Hematopoietic multipotent progenitor cell treated with erythropoietin and hydrocortisone succinate and interleukin-3 and kit ligand, for 4 days (in vitro differentiated cells): Measurements from ENCODE around the gene NEURL1B.
"Not testable (repeated sequence)": the region's sequence is repeated elsewhere in the genome, so short reads cannot be mapped to it uniquely, and the experiment has no call there.

ENCODE experiments used
- DNase-seq: peaks from one replicate; pipeline ENCODE4 v3.0.0-alpha.2; 2015

NEURL1B gene

DNA sequence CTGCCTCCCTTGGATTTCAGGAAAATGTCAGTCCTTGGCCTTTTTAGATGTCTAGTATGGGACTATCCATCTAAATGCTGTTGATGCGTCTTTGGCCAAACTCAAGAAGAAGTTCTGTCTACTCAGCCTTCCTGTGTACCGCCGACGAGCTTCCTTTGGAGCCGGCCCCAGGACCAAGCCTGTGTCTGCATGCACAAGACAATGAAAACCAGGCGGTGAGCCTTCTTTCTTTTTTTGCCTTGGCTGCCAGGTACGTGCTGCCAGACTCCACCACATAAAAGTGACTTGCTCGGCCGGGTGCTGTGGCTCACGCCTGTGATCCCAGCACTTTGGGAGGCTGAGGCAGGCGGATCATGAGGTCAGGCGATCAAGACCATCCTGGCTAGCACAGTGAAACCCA is 6.0 kb upstream of the NEURL1B start:
- no peak for DNase-seq

DNA sequence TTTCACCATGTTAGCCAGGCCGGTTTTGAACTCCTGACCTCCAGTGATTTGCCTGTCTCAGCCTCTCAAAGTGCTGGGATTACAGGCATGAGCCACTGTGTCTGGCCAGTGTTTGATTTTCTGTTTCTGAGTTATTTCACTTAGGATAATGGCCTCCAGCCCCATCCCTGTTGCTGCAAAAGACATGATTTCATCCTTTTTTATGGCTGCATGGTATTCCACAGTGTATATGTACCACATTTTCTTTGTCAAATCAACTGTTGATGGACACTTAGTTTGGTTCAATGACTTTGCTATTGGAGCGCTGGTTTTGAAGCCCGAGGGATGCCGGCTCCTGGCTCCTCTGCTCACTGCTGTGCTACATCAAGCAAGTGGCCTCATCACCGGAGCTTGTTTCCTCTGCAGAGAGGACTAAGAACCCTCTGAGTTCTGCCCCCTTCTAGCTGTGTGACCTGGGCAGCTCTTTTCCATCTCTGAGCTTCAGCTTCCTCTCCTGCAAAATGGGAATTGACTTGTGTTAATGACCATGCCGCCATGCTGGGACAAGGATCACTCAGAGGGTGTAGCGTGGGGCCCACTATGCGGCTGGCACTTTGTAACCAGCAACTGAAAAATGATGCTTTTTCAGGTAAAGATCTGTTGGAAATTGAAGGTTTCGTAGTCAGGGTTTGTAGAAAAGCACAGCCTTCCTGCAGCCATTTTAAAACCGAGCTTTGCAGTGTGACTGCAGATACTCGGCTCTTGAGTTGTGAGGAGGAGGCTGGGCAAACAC is 4.6 kb upstream of the NEURL1B start:
- DNase-seq, result no peak

DNA sequence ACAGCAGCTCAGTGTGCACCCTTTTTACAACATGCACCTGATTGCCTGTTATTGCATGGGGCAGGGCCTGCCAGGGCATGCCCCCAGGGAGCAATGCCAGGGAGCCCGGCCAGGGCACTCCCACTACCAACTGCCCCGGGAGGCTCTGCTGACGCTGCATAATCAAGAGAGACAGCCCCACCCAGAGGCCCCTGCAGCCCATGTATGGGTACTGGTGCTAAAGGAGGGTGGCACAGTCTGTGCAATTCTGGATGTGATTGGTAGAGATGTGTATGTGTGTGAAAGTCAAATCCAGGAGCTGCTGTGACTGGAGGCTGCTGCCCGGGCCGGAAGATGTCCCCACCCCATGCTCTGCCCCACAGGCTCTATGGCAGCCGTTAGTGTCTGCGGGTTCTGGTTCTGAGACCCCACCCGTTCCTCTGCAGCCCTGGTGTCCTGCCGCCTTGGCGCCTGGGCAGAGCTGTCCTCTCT is 3.9 kb upstream of the NEURL1B start:
- DNase-seq, result peak; percentile 84

DNA sequence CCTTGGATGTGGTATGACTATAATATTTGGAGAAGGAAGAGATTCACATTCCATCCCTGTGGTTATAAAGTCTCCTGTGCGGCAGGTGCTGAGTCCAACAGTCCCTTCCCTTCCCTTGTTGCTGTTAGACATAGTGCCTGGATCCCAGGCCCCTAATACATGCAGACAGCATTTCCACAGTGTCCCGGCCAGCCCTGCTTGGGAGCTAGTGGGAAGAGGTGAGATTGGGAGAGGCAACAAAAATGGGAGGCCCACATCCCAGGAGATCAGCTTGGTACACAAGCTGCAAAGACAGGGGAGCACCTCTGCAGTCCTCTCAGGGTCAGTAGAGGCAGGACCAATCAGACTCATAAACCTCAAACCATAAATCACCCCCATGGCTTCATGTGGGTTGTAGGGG is 3.3 kb upstream of the NEURL1B start:
- DNase-seq, result no peak

DNA sequence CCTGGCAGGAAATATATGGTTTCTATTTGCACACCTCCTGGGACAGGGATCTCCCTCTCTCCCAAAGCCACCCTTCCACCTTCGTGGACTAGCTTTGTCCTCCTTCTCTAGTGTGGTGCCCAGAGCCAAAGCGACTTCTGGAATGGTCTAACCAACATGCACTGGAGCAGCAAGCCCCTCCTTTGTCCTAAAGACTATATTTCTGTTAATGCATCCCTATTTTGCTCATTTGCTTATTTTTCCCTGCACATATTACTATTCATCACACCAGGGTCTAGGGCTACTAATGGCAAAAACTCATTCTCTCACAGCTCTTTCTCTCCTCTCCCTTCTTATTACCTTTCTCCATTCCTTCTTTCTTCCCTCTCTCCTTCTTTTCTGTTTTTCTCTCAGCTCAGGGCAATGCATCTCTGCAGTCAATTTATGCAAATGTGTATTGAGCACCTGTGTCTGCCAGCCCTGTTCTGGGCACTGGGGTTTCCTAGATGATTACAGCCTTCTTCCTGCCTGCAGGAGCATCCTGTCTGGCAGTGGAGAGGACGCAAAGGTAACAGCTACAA is 2.8 kb upstream of the NEURL1B start:
- no peak for DNase-seq

DNA sequence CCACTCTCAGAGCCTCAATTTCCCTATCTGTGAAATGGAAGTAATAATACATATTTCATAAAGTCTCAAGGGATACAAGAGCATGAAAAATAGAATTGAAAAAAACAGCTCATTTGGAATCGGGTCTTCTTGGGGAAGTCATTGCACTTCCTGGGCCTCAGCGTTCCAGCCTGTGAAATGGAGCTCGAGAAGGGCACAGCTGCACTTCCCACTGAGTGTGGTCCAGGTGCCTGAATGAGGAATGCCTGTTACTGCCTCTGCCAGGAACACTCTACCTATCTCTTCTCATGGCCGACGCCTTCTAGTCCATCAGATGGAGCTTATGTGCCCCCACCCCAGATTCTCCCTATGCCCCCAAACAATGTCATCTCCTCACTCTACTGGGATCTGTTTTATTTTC is 924 bp upstream of the NEURL1B start:
- no peak for DNase-seq

DNA sequence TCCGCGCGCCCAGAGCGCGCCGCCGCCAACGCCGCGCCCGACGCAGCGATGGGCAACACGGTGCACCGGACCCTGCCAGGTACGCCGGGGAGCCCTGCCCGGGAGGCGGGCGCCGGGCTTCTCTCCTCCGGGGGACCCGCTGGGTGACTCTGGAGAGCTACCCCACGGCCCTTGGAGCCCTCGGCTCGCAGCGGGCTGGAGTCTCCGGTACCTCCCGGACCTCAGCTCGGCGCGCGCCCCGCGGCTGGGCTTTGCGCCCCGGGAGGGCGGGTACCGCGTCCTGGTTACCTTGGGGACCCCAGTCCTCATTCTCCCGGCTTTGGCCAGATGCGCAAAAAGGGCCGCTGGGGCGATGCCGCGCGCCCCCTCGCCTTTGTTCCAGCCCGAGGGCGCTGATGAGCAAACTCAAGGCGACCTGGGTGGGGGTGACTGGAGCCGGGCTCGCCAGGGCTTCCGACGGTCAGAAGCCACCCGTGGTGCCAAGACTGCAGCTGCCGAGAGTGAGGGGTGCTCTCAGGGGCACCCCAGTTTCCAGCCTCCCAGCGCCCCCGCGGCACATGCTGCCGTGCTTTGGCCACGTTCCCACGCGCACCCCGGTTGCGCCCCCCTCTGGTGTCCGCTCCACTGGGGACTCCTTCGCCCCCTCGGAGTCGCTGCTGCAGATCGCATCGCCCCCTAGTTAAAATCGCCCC is 442 bp downstream of the NEURL1B start:
- DNase-seq, result peak; percentile 57

DNA sequence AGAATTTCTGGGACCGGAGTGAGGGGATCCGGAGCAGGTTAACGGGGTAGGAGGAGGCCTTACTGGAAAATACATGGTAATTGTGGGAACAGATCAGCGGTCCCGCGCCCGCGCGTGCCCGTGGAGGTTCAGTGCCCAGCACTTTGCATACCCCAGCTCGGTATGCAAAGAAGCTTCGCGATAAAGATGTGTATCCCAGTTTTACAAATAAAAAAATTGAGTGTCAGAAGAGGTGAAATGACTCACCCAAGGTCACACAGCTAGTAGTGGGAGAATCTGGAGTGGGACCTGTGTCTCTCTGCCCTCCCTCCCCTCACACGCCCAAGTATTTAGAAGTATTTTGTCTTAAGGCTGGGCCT is 967 bp downstream of the NEURL1B start:
- DNase-seq, result no peak

DNA sequence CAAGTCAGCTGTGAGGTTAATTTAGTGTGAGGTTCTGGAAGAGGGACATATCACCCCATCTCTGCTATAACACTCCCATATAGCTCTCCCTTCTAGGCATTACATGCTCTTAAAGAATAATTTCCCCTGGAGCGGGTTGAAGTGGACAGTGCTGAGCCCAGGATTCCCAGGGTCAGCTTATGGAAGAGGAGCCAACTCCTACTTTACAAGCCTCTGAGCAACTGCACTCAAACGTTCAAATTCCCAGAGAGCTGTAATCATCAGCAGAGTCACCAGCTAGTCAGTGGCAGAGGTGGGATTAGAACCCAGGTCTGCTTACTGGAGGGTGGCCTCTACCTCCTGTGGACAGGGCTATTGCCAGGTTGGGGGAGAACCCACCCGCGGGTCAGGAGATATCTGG is 1.4 kb downstream of the NEURL1B start:
- DNase-seq, result no peak

DNA sequence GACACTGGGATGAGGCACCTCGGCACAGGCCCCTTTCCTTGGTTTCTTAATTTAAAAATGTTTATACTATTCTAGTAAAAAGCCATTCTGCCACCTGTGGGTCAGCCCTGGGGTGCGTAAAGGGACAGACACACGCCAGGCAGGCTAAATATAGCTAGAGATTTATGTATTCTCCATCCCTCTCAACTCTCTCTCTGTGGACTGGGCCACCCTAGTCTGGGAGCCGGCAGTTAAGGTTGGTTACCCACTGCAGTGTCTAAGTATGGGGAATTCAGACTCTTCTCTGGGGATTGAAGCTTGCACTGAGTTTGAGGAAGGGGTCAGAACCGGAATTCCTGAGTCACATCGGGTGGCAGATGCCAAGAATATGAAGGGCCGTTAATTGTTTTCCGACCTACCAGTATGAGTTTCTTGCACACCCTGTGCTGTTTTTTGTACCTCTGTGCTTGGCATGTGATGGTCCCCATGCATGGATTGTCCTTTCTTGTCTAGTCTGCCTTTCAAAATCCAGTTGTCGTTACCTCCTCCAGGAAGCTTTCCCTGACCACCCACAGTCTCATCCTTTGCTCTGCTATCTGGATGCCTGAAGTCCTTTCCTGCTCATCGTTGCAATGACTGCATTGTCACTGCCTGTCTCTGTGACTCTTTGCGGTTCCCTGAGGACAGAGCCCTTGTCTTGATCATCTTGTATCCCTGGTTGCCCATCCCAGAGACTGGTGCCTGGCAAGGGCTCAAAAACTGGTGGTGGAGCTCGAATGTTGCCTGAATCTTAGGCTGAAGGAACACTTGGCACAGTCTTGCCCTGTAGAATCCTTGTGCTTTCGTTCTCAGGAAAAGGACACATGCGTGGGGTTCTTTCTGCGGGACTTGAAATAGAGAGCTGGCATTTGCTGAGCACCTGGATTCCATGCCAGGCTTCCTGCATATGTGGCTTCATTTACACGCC is 2.1 kb downstream of the NEURL1B start:
- DNase-seq, result peak; percentile 35

DNA sequence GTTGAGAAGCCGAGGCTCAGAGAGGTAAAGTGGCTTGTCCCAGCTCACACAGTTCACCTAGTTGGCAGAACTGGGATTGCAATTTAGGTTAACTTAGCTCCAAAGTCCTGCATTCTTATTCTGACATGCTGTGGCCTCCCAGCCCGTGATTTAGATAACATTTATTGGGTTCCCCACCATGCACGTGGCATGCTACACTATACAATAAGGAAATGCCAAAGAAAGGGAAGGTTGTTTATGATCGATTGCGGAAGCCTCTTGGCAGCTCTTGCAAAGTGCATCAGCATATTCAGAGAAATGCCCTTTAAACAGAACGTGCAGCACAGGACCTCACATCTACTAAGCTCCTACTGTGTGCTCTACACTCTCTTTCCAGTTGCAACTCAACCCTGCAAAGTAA is 3.2 kb downstream of the NEURL1B start:
- peak; percentile 25 for DNase-seq

DNA sequence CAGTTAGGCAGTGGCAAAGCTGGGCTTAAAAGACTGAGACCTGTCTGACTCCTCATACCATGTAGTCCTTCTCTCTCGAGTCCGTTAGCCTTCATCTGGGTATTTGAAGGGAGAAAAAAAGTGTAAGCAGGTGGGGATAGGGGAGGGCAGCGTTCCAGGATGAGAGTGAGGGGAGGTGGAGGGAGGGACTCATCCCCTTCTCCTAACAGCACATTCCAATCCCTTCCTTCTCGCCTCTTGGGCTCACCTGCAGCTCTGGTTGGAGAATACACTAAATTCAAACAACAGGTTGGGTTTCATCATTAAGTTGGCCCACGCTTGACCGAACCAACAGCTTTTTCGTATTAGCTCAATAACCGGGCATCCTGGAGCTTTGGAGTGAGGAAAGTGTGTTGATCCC is 3.6 kb downstream of the NEURL1B start:
- no peak for DNase-seq

DNA sequence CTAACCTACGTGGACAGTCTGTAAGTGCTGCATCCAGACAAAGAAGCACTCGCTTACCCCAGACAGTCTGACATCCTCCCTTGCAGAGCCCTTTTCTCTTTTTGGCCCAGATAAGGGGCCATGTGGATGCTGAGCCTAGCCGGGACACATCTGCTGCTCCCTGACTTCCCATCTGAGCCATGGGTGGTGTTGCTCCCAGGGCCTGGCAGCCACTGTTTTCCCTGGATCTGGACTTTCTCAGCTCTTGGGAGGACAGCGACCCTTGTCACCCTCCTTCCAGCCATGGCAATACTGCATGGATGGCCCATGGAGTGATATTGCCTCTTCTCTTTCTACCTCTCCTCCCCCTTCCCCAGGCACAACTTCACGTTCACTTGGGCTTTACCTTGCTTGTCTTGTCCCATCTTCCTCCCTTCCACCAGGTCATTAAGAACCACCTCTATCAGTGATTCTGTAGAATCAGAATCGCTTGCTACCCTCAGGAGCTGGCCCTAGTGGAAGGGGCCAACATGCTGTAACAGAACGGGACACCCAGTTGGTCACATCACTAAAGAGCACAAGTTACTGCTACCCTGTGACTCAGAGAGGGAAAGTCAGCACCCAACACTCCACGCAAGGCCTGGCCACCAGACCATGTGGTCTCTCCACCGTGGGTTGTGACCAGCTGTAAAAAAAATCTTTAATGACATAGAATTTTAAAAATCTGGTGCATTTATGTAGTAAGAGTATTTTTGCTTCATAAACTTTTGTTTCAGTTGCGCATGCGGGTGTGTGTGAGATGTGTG is 4.4 kb downstream of the NEURL1B start:
- no peak for DNase-seq

DNA sequence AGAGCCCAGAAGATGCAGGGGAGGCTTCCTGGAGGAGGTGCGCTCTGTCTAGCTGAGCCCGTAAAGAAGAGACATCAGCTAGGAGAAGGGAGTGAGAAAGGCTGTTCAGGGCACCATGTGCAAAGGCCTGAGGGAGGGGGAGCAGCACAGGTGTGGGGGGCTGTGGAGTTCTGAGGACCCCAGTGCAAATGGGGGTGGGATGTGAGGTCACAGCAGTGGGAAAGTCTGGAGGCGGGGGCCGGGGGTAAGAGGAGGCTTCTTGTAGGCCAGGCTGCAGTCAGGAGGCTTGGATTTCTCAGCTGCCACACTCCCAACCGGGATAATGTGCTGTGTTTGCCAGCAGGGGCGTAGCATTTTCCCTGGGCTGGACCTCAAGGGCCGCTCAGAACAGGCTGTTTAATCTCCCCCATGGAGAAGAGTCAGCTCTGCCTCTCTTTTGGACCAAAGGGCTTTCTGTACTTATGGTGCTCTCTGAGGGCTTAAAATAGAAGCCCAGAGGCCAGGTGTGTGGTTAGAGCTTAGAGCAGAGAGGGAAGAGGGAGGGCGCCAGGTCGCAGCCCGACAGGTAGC is 5.7 kb downstream of the NEURL1B start:
- DNase-seq, result no peak

DNA sequence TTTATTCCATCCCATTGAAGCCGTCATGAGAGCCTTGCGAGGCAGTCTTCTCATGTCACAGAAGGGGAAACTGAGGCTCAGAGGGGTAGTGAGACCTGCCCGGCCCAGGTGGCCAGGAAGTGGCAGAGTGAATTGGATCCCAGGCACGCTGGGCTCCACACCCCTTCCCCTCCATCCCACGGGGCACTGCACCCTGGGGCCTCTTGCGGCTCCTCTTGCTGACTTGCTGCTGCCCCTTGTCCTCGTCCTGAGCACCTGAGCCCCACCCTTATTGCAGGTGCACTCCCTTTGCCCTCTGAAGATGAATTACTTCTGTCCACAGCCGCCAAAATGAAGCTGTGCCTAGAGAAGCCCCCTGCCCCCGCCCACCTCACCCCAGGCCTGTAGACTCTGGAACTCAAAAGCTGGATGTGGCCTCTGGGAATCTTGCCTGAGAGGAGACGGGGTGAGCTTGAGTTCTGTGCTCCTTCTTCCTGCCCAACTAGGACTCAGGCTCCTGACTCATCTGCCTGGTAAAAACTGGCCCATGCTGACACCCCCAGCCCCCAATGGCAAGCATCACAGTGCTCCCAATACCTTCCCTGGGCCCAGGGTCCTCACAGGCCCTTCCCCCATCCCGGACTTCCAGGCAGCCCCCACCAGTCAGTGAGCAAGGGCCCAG is 6.4 kb downstream of the NEURL1B start:
- no peak for DNase-seq

DNA sequence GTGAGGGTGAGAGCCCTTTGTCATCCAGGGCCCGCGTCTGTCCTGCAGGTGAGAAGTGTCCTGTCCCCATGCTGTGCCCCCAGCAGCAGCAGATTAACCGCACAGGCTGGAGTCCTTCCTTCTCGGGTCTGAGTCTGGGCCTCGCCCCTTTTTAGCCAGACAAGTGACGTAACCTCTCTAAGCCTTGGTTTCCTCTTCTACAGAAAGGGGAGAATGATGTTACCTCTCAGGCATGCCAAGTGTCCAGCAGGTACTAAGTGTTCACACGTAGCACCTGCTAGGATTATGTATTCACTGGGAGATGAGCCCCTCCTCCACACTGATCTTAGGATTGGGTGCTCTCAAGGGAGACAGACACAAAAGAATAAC is 6.9 kb downstream of the NEURL1B start:
- peak; percentile 29 for DNase-seq

DNA sequence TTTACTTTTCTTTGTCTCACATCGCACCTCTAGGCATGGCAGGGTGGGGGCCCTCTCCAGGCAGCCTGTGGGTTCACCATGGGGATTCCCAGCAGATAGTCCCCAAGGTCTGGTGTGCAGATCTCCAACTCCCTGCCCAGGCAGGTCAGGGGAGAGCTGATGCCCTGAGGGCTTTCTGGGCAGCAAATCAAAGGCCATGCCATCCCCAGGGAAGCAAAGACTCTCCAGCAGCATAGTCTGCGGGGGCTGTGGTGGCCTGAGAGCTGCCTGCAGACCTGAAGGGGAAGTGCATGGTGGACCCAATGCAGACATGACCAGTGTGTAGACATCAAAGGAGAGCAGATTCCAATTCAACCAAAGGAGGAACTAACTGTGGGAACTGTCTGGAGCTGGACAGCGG is 7.7 kb downstream of the NEURL1B start:
- no peak for DNase-seq

DNA sequence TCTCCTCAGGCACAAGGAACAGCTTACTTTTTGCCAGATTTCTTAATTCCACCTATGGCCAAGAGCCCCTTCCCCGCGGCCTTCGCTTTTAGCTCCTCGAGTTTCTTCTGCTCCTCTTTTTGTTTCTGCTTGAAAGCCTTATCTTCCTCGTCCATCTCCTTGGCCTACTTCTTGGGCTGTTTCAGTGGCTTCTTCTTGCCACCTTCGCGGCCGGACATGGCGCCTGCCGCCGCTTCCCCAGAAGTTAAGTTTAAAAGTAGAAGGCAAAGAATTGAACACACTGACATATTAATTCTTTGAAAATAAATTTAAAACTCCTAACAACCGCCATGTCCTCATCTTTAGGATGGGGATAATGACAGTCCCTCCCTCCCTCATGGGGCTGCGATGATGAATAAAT is 15.4 kb downstream of the NEURL1B start:
- not testable (repeated sequence) for DNase-seq

DNA sequence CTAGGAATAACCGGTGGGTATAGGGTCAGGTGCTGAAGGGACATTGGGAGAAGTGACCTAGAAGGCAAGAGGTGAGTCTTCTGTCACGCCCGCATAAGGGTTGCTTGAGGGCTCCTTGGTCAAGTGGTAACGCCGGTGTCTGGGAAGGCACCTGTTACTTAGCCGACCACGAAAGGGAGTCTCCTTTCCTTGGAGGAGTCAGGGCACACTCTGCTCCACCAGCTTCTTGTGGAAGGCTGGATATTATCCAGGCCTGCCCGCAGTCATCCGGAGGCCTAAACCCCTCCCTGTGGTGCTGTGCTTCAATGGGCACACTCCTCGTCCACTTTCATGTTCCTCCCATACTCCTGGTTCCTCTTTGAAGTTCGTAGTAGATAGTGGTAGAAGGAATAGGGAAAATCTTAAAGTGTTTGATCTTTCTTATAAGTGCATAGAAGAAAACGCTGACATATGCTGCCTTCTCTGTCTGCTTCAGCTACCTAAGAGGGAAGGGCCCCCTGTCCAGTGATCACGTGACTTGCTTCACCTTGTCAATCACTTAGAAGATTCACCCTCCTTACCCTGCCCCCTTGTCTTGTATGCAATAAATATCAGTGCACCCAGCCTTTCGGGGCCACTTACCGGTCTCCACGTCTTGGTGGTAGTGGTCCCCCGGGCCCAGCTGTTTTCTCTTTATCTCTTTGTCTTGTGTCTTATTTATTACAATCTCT is 16.6 kb downstream of the NEURL1B start:
- not testable (repeated sequence) for DNase-seq

DNA sequence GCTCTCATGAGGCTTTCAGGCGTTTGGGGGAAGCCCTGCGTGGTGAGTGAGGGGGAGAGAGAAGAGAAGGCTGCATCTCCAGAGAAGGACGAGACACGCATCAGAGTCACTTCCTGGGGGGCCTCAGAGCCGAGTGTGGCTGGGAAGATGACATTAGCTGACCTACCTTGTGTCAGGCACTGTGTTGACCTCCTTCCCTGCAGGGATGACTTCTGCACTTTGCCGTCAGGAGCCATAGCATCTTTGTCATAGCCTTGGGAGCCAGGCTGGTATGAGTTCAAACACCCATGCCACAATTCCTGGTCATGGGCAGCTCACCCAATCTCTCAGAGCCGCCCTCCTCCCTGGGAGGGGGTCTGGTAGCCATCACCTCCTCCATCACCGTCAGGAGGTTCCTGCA is 17.3 kb downstream of the NEURL1B start:
- DNase-seq, result no peak
